GM19193 (cell line): ENCODE data around the gene DPP6.

Source experiments
- POLR2A ChIP-seq: IDR thresholded peaks from 4 replicates; pipeline ENCODE4 v1.6.1; 2011; ENCODE audit not compliant: insufficient read depth, insufficient read length; ENCODE audit errors: extremely low read depth

Gene DPP6

GRCh38 chr7:154231732-154232131, 179.5 kb downstream of the DPP6 start:
- TF ChIP-seq POLR2A, result no peak

- TF ChIP-seq POLR2A, result no peak
These were observed 180.5 kb downstream of the DPP6 start for GRCh38 chr7:154232700-154233099.

GRCh38 chr7:154241988-154242387, 189.8 kb downstream of the DPP6 start:
- no peak for TF ChIP-seq POLR2A

DNA sequence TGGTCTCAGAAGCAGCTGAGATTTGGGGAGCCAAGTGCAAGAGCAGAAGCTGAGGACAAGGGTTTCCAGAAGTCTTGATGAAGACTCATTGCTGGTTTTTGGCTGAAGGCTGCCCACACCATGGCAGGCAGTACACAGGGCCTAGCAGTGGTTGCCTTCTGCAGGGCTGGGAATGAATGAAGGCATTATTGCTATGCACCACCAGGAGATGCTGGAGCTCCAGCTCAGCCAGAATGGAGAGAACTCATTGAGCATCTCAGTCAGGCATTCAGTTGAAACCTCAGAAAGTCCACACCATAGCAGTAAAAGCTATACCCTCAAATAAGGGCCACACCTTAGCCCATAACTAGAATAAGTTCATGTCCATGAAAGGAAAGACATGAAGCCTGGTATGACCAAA, 190.5 kb downstream of the DPP6 start:
- no peak for TF ChIP-seq POLR2A

- TF ChIP-seq POLR2A, result no peak
These were observed 199.8 kb downstream of the DPP6 start for GRCh38 chr7:154252046-154252445.

DNA sequence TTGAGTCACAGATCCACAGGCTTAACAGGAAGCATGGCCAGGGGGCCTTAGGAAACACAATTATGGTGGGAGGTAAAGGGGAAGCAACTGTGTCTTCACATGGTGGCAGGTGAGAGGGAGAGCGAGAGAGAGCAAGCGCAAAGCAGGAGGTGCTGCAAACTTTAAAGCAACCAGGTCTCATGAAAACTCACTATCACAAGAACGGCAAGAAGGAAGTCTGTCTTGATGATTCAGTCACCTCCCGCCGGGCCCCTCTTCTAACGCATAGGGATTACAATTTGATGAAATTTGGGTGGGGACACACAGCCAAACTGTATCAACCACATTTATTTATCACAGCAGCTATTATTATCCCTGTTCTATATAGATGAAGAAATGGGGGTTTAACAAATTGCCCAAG, 201.6 kb downstream of the DPP6 start:
- no peak for TF ChIP-seq POLR2A

- TF ChIP-seq POLR2A, result no peak
These were observed 203.1 kb downstream of the DPP6 start for GRCh38 chr7:154255324-154255723.

GRCh38 chr7:154256150-154256549, 204.0 kb downstream of the DPP6 start:
- TF ChIP-seq POLR2A, result no peak

DNA sequence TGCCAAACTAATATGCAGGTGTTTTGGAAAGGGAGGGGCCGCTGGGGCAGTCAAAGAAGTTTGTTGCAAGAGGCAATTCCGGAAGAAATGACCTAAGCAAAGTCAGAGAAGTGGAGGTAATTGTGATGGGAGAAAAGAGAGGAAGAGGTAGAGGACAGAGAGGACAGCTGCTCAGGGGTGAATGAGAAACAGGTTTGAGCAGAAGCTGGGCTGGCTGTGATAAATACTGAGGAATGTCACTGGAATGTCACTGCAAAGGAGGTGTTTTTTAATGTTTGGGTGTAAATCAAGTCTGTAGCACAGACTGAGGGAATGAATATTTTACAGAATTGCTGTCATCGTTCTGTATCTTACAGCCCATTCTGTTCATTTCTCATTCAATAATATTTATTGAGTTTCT, 207.2 kb downstream of the DPP6 start:
- no peak for TF ChIP-seq POLR2A

- no peak for TF ChIP-seq POLR2A
These were observed 235.2 kb downstream of the DPP6 start for GRCh38 chr7:154287356-154287755.

DNA sequence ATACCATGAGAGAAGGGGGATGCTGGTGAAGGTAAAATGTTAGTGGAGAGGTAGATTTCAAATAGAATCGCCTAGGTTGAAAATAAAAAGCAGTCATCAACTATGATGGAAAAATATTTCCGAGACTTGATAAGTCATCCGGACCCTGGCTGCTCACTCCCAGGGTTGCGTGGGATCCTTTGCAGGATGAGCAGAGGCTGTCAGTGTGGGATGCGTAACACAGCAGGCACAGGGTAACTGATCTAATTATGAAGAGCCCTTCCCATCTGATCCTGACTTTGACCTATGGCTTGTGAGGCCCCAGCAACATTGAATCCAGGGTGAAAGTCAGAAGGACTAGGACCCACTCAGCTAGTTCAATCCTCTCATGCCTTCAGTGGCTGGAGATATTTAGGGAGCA, 236.9 kb downstream of the DPP6 start:
- TF ChIP-seq POLR2A, result no peak

DNA sequence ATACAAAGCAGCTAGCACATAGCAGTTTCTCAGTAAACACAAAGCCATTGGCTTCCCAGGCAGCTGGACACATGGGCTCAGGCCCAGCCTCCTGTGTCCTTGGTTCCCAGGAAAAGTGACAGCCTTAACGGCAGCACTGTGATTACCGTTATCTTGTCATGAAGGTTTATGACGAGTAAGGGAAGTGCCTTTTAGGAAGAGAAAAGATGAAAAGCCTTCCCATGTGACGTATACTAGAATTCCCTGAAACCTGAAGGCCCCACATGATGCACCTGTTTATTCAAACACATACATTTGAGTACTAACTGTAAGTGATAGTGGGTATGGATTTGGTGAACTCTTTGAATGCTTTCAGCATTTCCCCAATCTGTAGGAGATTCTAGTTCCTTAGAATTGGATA, 244.2 kb downstream of the DPP6 start:
- no peak for TF ChIP-seq POLR2A

DNA sequence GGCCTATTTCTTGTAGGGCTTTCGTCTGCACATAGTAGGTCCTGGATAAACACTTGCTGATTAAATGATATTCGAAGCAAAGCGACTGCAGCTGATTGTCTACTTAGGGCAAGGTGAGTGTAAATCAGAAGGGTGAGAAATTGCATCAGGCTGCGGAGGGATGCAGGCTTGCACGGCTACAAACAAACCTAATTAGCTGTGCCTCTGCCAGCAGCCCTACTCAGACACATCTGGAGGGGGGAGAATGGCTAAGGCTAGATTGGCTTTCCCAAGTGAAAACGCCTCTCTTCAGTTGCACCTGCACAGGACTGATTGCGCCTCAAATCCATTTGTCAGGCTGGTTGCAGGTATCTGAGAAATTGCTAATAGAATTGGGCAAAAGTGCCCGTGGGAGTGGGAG, 247.5 kb downstream of the DPP6 start:
- TF ChIP-seq POLR2A, result no peak

GRCh38 chr7:154302380-154302779, 250.2 kb downstream of the DPP6 start:
- TF ChIP-seq POLR2A, result no peak

GRCh38 chr7:154304231-154304630, 252.0 kb downstream of the DPP6 start:
- no peak for TF ChIP-seq POLR2A

GRCh38 chr7:154304740-154305700, 252.8 kb downstream of the DPP6 start:
- TF ChIP-seq POLR2A, result no peak

DNA sequence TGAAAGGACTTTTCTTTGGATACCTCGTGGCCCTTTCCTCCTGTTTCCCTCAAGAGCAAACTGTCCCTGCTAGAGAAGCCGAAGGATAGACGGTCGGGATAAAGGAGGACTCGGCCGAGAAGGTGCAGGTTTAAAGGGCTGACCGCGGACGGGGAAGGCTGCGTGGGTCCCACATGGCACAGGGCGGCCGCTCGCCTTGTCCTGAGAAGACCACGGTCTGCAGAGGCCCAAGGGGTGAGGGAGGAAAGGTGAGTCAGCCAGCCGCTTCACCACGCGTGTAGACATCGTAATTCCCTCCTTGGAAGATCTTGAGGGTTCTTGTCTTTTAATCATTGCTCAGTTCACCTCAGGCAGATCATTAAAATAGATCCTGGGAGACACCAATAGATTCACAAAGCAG, 253.8 kb downstream of the DPP6 start:
- no peak for TF ChIP-seq POLR2A

GRCh38 chr7:154308928-154309327, 256.7 kb downstream of the DPP6 start:
- no peak for TF ChIP-seq POLR2A

DNA sequence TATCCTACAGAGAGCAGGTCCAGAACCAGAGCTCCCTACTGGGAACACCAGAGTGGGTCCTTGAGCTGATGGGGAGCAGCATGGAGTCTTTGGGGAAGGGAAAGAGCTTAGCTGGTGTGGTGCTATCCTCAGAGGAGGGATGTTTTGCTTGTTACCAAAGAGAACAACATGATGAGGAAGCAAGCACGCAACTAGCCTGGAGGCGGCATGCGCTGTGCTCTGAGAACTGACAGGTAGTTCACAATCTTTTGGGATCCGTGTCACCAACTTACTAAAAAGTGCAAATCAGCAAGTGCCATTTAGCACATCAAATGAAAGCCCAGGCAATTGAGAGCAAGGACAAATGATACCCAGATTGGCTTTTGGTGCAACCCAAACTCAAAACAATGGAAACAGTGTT, 257.9 kb downstream of the DPP6 start:
- TF ChIP-seq POLR2A, result no peak
